ENCODE measurements around the gene MT3.

MT3 gene

DNA sequence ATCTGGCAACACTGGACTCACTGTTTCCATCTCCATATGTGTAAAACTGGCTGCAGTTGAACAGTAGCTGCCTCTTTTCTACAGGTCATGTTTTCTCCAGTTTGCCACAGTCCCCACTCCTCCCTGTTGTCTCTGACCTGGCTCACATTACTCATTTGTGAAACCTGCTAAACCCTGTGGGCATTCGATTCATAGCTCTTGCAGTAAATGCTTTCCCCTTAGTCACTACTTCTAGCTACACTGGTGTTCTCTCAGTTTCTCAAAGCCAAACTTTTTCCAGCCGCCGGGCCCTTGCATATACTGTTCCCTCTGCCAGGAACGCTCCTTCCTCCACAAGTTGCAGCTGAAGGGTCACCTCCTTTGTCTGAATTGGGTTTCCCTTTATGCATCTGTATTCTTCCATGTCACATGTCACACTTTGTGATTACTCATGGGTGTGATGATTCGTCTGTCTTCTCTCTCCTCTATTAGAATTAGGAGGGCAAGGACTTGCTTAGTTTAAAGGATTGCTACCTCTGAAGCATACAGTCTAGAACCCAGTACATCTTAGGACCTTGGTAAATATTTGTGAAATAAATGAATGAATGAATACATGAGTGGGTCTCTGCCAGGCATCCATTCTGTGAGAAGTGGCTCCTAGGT, 39.5 kb upstream of the MT3 start:
- Histone ChIP-seq H3K9me3 (ENCODE audit: insufficient read depth, low read length) (no peaks in the 10 kb centered on the region), H3K36me3 (ENCODE audit: insufficient read depth, insufficient read length, low read length) (no peaks in the 10 kb centered on the region), H3K4me1 (ENCODE audit: insufficient read depth, insufficient read length) (peaks cover 10% of the 10 kb centered on the region), H3K9ac (ENCODE audit: insufficient read length, low read depth) (no peak overlapping the region), H3K4me3 (ENCODE audit: insufficient read length, low read depth) (no peak overlapping the region), H3K27me3 (ENCODE audit: insufficient read depth, insufficient read length) (no peaks in the 10 kb centered on the region)
- TF ChIP-seq ZNF274 (IDR thresholded peaks at IDR 0.05; ENCODE audit: low read depth, low read length) (no peak), YY1 (IDR thresholded peaks at IDR 0.05; ENCODE audit: insufficient read depth, insufficient read length) (no peak), SUZ12 (IDR thresholded peaks at IDR 0.05; ENCODE audit: extremely low read depth, insufficient read depth, insufficient read length) (no peak)
- DNase-seq (ENCODE audit: low read depth, low spot score): no peak

DNA sequence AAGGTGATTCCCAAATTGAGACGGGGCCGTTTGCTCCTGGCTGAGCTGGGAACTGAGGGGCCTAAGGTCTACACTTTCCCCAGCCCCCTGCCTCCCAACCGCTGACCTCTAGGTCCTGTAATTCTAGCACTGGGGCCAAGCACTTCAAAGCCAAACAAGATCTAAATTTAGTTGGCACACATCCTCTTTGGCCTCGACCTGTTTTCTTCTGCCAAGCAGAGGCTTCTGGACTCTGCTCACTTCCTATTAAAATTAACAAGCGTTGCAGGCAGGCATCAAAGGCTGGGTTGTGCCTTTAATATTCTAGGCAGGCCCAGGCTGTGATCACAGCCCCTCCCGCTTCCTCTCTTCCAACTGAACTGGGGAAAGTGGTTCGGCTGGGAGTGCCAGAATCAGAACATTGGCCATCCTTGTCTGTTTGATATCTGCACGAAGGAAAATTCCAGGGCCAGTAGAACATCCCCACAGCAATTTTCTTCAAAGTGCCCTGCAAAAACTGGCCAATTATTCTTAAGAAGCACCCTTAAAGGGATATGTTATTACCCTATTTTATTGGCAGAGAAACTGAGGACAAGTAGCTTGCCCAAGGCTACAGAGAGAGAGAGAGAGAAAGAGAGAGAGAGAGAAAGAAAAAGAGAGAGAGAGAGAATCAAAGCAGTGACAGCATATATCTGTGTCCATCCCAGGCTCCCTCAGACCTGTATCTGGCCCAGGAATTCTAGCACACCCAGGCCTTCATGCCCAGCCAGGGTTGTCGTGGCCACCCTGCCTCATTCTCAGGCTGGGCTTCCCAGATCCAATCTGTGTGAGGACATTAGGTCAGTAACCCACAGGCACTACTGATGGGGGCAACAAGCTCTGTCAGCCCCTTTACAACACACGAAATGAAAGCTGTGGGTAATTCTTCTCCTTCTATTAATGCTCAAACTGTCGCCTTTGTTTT, 37.3 kb upstream of the MT3 start:
- Histone ChIP-seq H3K36me3 (ENCODE audit: insufficient read depth, insufficient read length, low read length) (no peaks in the 10 kb centered on the region), H3K27me3 (ENCODE audit: insufficient read depth, insufficient read length) (no peaks in the 10 kb centered on the region), H3K4me1 (ENCODE audit: insufficient read depth, insufficient read length) (peaks cover 8% of the 10 kb centered on the region), H3K9ac (ENCODE audit: insufficient read length, low read depth) (no peak overlapping the region), H3K4me3 (ENCODE audit: insufficient read length, low read depth) (no peak overlapping the region), H3K9me3 (ENCODE audit: insufficient read depth, low read length) (no peaks in the 10 kb centered on the region)
- DNase-seq (ENCODE audit: low read depth, low spot score): no peak
- TF ChIP-seq SUZ12 (IDR thresholded peaks at IDR 0.05; ENCODE audit: extremely low read depth, insufficient read depth, insufficient read length): no peak
- no peak for TF ChIP-seq ZNF274 (IDR thresholded peaks at IDR 0.05; ENCODE audit: low read depth, low read length)
- no peak for TF ChIP-seq YY1 (IDR thresholded peaks at IDR 0.05; ENCODE audit: insufficient read depth, insufficient read length)

DNA sequence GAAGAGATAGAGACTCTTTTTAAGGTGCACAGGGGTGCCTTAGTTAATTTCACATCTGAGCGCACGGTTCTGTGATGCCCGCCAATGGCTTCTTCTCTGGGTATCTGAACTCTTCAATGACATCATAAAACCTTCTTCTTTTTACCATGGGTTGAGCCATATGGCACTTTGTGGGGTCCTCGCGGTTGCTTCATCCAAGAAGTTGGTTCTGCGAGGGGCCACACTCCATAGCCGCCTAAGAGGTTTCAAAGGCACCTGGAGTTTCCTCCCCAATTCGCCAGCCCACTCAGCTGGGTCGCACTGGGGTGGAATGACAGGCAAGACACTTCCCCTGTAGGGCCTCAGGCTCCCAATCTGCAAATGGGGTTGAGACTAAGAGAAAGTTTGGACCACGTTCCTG, 34.9 kb upstream of the MT3 start:
- DNase-seq (ENCODE audit: low read depth, low spot score): no peak
- H3K4me1 ChIP-seq (ENCODE audit: insufficient read depth, insufficient read length): peaks cover 2% of the 10 kb centered on the region
- H3K9me3 ChIP-seq (ENCODE audit: insufficient read depth, low read length): no peaks in the 10 kb centered on the region

DNA sequence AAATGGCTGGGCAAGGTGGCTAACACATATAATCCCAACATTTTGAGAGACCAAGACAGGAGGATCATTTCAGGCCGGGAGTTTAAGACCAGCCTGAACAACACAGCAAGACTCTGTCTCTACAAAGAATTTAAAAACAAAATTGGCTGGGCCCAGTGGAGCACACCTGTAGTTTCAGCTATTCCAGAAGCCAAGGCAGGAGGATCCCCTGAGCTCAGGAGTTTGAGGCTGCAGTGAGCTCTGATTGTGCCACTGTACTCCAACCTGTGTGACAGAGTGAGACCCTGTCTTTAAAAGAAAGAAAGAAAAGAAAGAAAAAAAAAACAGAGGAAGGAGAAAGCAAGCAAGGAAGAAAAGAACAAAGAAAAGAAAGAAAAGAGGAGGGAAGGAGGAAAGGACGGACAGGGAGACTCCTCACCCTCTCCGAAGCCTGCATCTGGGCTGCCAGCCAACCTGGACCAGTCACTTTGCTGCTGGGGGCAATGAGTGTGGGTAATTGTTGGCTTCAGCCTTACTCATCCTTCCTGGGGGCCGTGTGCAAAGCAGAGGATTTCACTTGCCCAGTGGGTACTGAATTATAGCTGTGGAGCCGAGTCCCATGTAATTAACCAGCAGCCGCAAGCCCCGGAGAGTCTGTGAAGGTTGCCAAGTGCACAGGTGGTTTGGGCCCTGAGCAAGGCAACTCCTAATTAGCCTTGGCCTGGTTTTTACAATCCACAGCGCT, 31.1 kb upstream of the MT3 start:
- Histone ChIP-seq H3K4me1 (ENCODE audit: insufficient read depth, insufficient read length) (no peaks in the 10 kb centered on the region), H3K36me3 (ENCODE audit: insufficient read depth, insufficient read length, low read length) (no peaks in the 10 kb centered on the region), H3K9ac (ENCODE audit: insufficient read length, low read depth) (no peak overlapping the region), H3K27me3 (ENCODE audit: insufficient read depth, insufficient read length) (peaks cover 3% of the 10 kb centered on the region), H3K9me3 (ENCODE audit: insufficient read depth, low read length) (no peaks in the 10 kb centered on the region), H3K4me3 (ENCODE audit: insufficient read length, low read depth) (no peak overlapping the region)
- DNase-seq (ENCODE audit: low read depth, low spot score): no peak
- TF ChIP-seq SUZ12 (IDR thresholded peaks at IDR 0.05; ENCODE audit: extremely low read depth, insufficient read depth, insufficient read length): no peak
- TF ChIP-seq YY1 (IDR thresholded peaks at IDR 0.05; ENCODE audit: insufficient read depth, insufficient read length): no peak
- no peak for TF ChIP-seq ZNF274 (IDR thresholded peaks at IDR 0.05; ENCODE audit: low read depth, low read length)

More for the DNA sequence above, 34.9 kb upstream of the MT3 start:
- Histone ChIP-seq H3K9ac (ENCODE audit: insufficient read length, low read depth) (no peak overlapping the region), H3K36me3 (ENCODE audit: insufficient read depth, insufficient read length, low read length) (no peaks in the 10 kb centered on the region), H3K4me3 (ENCODE audit: insufficient read length, low read depth) (no peak overlapping the region), H3K27me3 (ENCODE audit: insufficient read depth, insufficient read length) (peaks cover 3% of the 10 kb centered on the region)
- TF ChIP-seq SUZ12 (IDR thresholded peaks at IDR 0.05; ENCODE audit: extremely low read depth, insufficient read depth, insufficient read length) (no peak), YY1 (IDR thresholded peaks at IDR 0.05; ENCODE audit: insufficient read depth, insufficient read length) (no peak), ZNF274 (IDR thresholded peaks at IDR 0.05; ENCODE audit: low read depth, low read length) (no peak)

DNA sequence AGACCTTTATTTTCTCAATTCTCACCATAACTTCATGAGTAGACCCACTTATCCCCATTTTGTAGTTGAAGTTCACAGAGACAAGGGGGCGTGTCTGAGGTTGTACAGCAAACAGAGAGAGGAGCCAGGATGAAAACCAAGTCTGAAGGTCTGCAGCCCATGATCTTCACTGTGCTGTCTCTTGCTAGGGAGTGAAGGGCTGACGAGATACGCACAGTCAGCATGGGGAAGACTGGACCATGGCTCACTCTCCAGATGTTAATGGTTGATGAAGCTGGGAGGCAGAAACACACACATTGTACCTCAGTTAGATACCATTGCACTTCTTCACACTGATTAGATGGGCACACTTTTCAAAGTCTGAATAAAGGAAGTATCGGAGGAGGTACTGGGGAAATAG, 30.2 kb upstream of the MT3 start:
- no peaks in the 10 kb centered on the region for H3K9me3 ChIP-seq (ENCODE audit: insufficient read depth, low read length)
- TF ChIP-seq YY1 (IDR thresholded peaks at IDR 0.05; ENCODE audit: insufficient read depth, insufficient read length) (no peak), SUZ12 (IDR thresholded peaks at IDR 0.05; ENCODE audit: extremely low read depth, insufficient read depth, insufficient read length) (no peak), ZNF274 (IDR thresholded peaks at IDR 0.05; ENCODE audit: low read depth, low read length) (no peak)
- H3K4me3 ChIP-seq (ENCODE audit: insufficient read length, low read depth): no peak overlapping the region
- H3K27me3 ChIP-seq (ENCODE audit: insufficient read depth, insufficient read length): peaks cover 3% of the 10 kb centered on the region
- H3K9ac ChIP-seq (ENCODE audit: insufficient read length, low read depth): no peak overlapping the region
- H3K4me1 ChIP-seq (ENCODE audit: insufficient read depth, insufficient read length): no peaks in the 10 kb centered on the region
- no peaks in the 10 kb centered on the region for H3K36me3 ChIP-seq (ENCODE audit: insufficient read depth, insufficient read length, low read length)
- no peak for DNase-seq (ENCODE audit: low read depth, low spot score)

DNA sequence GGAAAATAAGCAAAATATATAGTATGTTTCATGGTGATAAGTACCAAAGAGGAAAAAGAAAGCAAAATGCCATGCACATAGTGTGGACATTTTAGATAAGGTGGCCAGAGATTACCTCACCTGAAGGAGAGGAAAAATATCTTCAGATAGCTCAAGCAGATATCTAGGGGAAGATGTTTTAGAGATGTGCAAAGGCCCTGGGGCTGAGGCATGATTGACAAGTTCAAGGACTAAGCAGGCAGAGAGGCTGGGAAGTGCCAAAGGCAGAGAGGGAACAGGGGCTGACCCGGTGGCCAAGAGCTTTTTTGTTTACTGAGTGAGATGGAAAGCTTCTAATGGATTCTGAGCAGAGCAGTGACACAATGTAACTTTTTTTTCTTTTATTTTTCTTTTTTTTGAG, 28.9 kb upstream of the MT3 start:
- no peak for DNase-seq (ENCODE audit: low read depth, low spot score)
- Histone ChIP-seq H3K4me1 (ENCODE audit: insufficient read depth, insufficient read length) (no peaks in the 10 kb centered on the region), H3K9me3 (ENCODE audit: insufficient read depth, low read length) (no peaks in the 10 kb centered on the region), H3K9ac (ENCODE audit: insufficient read length, low read depth) (no peak overlapping the region), H3K4me3 (ENCODE audit: insufficient read length, low read depth) (no peak overlapping the region), H3K27me3 (ENCODE audit: insufficient read depth, insufficient read length) (peaks cover 3% of the 10 kb centered on the region), H3K36me3 (ENCODE audit: insufficient read depth, insufficient read length, low read length) (no peaks in the 10 kb centered on the region)
- no peak for TF ChIP-seq SUZ12 (IDR thresholded peaks at IDR 0.05; ENCODE audit: extremely low read depth, insufficient read depth, insufficient read length)

DNA sequence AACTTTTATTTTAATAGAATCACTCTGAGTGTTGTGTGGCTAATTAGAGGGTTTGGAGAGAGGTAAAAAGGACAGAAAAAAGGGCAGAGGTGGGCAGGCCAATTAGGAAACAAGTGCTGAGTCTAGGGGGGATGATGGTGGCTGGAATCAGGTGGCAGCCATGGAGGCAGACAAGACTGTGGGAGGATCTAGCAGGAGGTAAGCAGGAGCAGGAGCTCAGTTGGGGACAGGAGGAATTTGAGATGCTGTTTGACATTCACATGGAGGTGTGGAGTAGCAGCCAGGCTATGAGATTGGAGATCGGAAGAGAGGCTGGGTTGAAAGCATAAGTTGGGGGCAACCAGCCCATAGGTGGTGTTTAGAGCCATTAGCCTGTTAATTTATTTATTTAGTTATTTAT, 28.2 kb upstream of the MT3 start:
- Histone ChIP-seq H3K9ac (ENCODE audit: insufficient read length, low read depth) (no peak overlapping the region), H3K4me3 (ENCODE audit: insufficient read length, low read depth) (no peak overlapping the region), H3K4me1 (ENCODE audit: insufficient read depth, insufficient read length) (no peaks in the 10 kb centered on the region), H3K27me3 (ENCODE audit: insufficient read depth, insufficient read length) (peaks cover 3% of the 10 kb centered on the region), H3K36me3 (ENCODE audit: insufficient read depth, insufficient read length, low read length) (no peaks in the 10 kb centered on the region), H3K9me3 (ENCODE audit: insufficient read depth, low read length) (no peaks in the 10 kb centered on the region)
- DNase-seq (ENCODE audit: low read depth, low spot score): no peak
- no peak for TF ChIP-seq ZNF274 (IDR thresholded peaks at IDR 0.05; ENCODE audit: low read depth, low read length)
- TF ChIP-seq YY1 (IDR thresholded peaks at IDR 0.05; ENCODE audit: insufficient read depth, insufficient read length): no peak
- no peak for TF ChIP-seq SUZ12 (IDR thresholded peaks at IDR 0.05; ENCODE audit: extremely low read depth, insufficient read depth, insufficient read length)

All from NT2/D1 (cell line).